ENCODE results near the gene ACSL6. TPM values are rescaled to one million over a fixed set of nuclear protein-coding genes. Genes with fewer than 3 reads are reported as not detected.

The ACSL6 gene
- total RNA-seq, 1 donor from 2014 or later, result not detected

DNA sequence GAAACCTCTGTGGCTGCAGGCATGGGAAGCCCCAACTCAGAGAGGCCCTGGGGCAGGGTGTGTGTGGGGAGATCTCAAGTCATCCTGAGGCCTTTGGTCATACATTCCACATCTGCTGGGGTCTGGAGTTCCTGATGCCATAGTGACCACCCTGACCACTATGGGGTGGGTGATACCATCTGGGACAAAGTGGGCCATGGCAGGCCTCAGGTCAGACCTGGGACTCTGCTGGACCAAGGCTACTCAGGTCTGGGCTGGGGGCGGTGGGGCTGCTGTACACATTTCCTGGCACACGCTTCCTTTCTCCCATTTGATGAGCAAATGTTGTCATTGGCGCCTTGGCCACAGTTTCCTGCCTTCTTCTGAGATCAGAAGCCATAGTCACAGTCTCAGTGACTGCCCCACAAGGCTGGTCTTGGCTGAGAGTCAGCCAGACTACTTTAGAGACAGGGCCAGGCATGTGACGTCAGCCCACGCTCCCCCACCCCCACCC lies 15.1 kb upstream of the ACSL6 start:
- Histone ChIP-seq H2AFZ (replicated peaks) (no peak overlapping the region), H4K20me1 (ENCODE audit: low read depth) (no peaks in the 10 kb centered on the region), H3K79me2 (ENCODE audit: low read depth) (no peaks in the 10 kb centered on the region), H3K27me3 (no peaks in the 10 kb centered on the region), H3K4me3 (no peak overlapping the region), H3K4me2 (no peak overlapping the region), H3K27ac (no peak overlapping the region), H3K4me1 (no peaks in the 10 kb centered on the region), H3K9ac (no peak overlapping the region), H3K9me3 (ENCODE audit: low read depth) (no peaks in the 10 kb centered on the region), H3K36me3 (no peaks in the 10 kb centered on the region), H3F3A (ENCODE audit: low read depth) (no peaks in the 10 kb centered on the region)
- H3K9me3 Mint-ChIP-seq, result no peaks in the 10 kb centered on the region
- TF ChIP-seq EZH2phosphoT487 (IDR thresholded peaks at IDR 0.05) (no peak), EZH2 (IDR thresholded peaks at IDR 0.05) (no peak)
- H3K36me3 Mint-ChIP-seq, result no peaks in the 10 kb centered on the region
- no peak overlapping the region for H3K4me3 Mint-ChIP-seq
- no peaks in the 10 kb centered on the region for H3K4me1 Mint-ChIP-seq
- no peak overlapping the region for H3K27ac Mint-ChIP-seq
- no peak for DNase-seq (ENCODE audit: low spot score)
- peaks cover 3% of the 10 kb centered on the region for H3K27me3 Mint-ChIP-seq (ENCODE audit: insufficient read depth, low read depth)

DNA sequence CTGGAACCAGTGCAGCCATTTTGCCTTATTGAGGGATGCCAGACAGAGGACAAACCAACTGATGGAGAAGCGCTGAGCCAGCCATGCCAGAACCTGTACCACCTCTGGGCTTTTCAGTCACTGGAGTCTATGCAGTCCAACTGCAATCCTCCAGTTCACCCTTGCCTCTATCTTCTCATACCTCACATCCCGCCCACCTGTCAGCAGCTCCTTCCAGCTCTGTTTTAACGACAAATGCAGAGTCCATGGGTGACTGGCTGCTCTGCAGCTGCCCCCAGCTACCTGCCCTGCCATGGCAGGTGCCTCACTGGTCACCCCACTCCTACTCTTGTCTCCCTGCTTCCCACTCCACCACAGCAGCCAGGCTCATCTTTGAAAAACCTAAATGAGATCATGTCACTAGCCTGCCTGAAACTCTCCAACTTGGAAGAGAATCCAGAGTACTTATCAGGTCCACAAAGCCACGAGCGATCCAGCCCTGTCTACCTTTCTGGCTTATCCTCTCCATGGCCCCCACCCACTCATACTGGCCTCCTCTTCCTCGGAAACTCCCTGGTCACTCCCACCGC lies 14.0 kb upstream of the ACSL6 start:
- Mint-ChIP-seq H3K4me1 (no peaks in the 10 kb centered on the region), H3K4me3 (no peak overlapping the region), H3K36me3 (no peaks in the 10 kb centered on the region), H3K27ac (no peak overlapping the region), H3K27me3 (ENCODE audit: insufficient read depth, low read depth) (peaks cover 3% of the 10 kb centered on the region), H3K9me3 (no peaks in the 10 kb centered on the region)
- Histone ChIP-seq H3K4me2 (no peak overlapping the region), H3K36me3 (no peaks in the 10 kb centered on the region), H3K79me2 (ENCODE audit: low read depth) (no peaks in the 10 kb centered on the region), H3K4me1 (no peaks in the 10 kb centered on the region), H3F3A (ENCODE audit: low read depth) (no peaks in the 10 kb centered on the region), H3K27ac (no peak overlapping the region), H3K4me3 (no peak overlapping the region), H3K9me3 (ENCODE audit: low read depth) (no peaks in the 10 kb centered on the region), H4K20me1 (ENCODE audit: low read depth) (no peaks in the 10 kb centered on the region), H3K9ac (no peak overlapping the region), H3K27me3 (no peaks in the 10 kb centered on the region), H2AFZ (replicated peaks) (no peak overlapping the region)
- DNase-seq (ENCODE audit: low spot score), result no peak
- TF ChIP-seq EZH2 (IDR thresholded peaks at IDR 0.05), result no peak
- TF ChIP-seq, protein P1, sequence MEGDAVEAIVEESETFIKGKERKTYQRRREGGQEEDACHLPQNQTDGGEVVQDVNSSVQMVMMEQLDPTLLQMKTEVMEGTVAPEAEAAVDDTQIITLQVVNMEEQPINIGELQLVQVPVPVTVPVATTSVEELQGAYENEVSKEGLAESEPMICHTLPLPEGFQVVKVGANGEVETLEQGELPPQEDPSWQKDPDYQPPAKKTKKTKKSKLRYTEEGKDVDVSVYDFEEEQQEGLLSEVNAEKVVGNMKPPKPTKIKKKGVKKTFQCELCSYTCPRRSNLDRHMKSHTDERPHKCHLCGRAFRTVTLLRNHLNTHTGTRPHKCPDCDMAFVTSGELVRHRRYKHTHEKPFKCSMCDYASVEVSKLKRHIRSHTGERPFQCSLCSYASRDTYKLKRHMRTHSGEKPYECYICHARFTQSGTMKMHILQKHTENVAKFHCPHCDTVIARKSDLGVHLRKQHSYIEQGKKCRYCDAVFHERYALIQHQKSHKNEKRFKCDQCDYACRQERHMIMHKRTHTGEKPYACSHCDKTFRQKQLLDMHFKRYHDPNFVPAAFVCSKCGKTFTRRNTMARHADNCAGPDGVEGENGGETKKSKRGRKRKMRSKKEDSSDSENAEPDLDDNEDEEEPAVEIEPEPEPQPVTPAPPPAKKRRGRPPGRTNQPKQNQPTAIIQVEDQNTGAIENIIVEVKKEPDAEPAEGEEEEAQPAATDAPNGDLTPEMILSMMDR (IDR thresholded peaks at IDR 0.05), result no peak
- TF ChIP-seq EZH2phosphoT487 (IDR thresholded peaks at IDR 0.05), result no peak

DNA sequence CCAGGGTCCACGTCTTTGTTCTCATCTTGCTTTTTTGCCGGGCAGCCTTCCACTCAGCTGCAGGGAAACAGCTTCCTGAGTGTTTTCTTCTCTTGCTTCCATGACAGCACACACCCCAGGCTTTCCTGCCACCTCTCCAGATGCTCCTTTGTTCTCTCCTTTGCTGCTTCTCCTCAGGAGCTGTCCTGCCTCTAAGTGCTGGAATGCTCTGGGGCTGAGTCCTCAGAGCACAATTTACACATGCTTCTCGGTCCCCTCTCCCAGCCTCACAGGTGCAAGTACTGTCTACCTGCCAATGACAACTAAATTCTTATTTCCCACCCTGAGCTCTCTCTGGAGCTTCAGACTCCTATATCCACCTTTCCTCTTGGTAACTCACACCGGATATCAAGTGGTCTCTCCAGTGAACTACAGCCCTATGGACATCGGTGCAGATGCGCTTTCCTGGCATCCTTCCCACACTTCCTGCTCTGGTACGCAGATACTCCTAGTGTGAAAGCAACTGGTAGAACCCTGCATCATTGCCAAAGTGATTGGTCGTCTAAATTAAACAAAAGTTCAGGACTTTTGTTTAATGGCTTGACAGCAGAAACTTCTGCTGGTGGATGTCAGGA lies 13.4 kb upstream of the ACSL6 start:
- H4K20me1 ChIP-seq (ENCODE audit: low read depth), result no peaks in the 10 kb centered on the region
- no peak overlapping the region for H3K4me3 Mint-ChIP-seq
- no peaks in the 10 kb centered on the region for H3K4me1 ChIP-seq
- H3K27ac ChIP-seq, result no peak overlapping the region
- TF ChIP-seq EZH2phosphoT487 (IDR thresholded peaks at IDR 0.05) (no peak), EZH2 (IDR thresholded peaks at IDR 0.05) (no peak)
- TF ChIP-seq, protein P1 (IDR thresholded peaks at IDR 0.05), result no peak
- H3F3A ChIP-seq (ENCODE audit: low read depth), result no peaks in the 10 kb centered on the region
- no peaks in the 10 kb centered on the region for H3K4me1 Mint-ChIP-seq
- no peak overlapping the region for H3K9ac ChIP-seq
- H3K9me3 Mint-ChIP-seq, result no peaks in the 10 kb centered on the region
- H3K36me3 ChIP-seq, result no peaks in the 10 kb centered on the region
- peak; percentile 51 for DNase-seq (ENCODE audit: low spot score)
- H3K27me3 ChIP-seq, result no peaks in the 10 kb centered on the region
- no peak overlapping the region for H3K4me3 ChIP-seq
- no peak overlapping the region for H3K4me2 ChIP-seq
- H3K9me3 ChIP-seq (ENCODE audit: low read depth), result no peaks in the 10 kb centered on the region
- H3K27me3 Mint-ChIP-seq (ENCODE audit: insufficient read depth, low read depth), result peaks cover 3% of the 10 kb centered on the region
- H3K79me2 ChIP-seq (ENCODE audit: low read depth), result no peaks in the 10 kb centered on the region
- no peaks in the 10 kb centered on the region for H3K36me3 Mint-ChIP-seq
- H3K27ac Mint-ChIP-seq, result no peak overlapping the region
- no peak overlapping the region for H2AFZ ChIP-seq (replicated peaks)

DNA sequence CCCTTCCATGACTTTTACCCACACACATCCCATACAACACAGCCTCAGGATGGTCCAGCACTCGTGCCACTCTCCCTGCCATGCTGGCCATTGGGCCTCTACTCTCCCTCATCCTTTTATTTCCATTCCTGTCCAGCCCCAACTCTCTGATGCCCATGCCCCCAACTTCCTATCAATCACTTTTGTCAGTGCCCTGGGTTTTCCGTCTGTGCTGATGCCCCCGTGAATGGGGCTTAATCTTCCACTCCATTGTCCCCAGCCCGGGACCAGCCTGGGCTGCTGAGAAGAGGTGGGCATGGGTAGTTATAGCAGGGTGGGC lies 12.6 kb upstream of the ACSL6 start:
- Histone ChIP-seq H3K79me2 (ENCODE audit: low read depth) (no peaks in the 10 kb centered on the region), H3K9me3 (ENCODE audit: low read depth) (no peaks in the 10 kb centered on the region), H4K20me1 (ENCODE audit: low read depth) (no peaks in the 10 kb centered on the region), H2AFZ (replicated peaks) (no peak overlapping the region), H3K36me3 (no peaks in the 10 kb centered on the region), H3K4me3 (no peak overlapping the region), H3K4me1 (no peaks in the 10 kb centered on the region), H3F3A (ENCODE audit: low read depth) (no peaks in the 10 kb centered on the region), H3K4me2 (no peak overlapping the region), H3K27ac (no peak overlapping the region), H3K9ac (no peak overlapping the region), H3K27me3 (no peaks in the 10 kb centered on the region)
- DNase-seq (ENCODE audit: low spot score), result no peak
- TF ChIP-seq EZH2phosphoT487 (IDR thresholded peaks at IDR 0.05), result no peak
- TF ChIP-seq, protein P1 (IDR thresholded peaks at IDR 0.05), result no peak
- TF ChIP-seq EZH2 (IDR thresholded peaks at IDR 0.05), result no peak
- no peaks in the 10 kb centered on the region for H3K9me3 Mint-ChIP-seq
- no peak overlapping the region for H3K4me3 Mint-ChIP-seq
- H3K27me3 Mint-ChIP-seq (ENCODE audit: insufficient read depth, low read depth), result peaks cover 3% of the 10 kb centered on the region
- no peaks in the 10 kb centered on the region for H3K4me1 Mint-ChIP-seq
- H3K36me3 Mint-ChIP-seq, result no peaks in the 10 kb centered on the region
- H3K27ac Mint-ChIP-seq, result no peak overlapping the region

Measured in neural progenitor cell (in vitro differentiated cells).